Fibroblast of skin of scalp (primary cell): Measurements from ENCODE around the gene TNFRSF1A.
"Not testable (repeated sequence)": the region's sequence is repeated elsewhere in the genome, so short reads cannot be mapped to it uniquely, and the experiment has no call there.

Experiments used
- DNase-seq: peaks from one replicate; pipeline ENCODE4 v3.0.0-alpha.2; 2013

TNFRSF1A gene

GRCh38 chr12:6302621-6303020, 39.3 kb downstream of the TNFRSF1A start:
- DNase-seq = no peak

- no peak for DNase-seq
These were observed 40.2 kb downstream of the TNFRSF1A start for GRCh38 chr12:6301721-6302120.

DNA sequence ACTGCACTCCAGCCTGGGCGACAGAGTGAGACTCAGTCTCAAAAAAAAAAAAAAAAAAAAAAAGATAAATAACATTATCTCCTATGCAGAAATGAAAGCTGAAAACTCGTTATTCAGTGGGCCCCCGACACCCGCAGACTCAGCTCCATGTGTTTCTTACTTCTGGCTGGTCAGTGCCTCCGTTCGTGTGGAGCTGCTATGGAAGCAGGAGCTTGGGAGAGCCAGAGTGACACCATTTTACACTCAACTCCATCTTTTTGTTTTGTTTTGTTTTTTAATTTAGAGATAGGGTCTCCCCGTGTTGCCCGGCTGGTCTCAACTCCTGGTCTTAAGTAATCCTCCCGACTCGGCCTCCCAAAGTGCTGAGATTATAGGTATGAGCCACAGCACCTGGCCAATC, 44.7 kb downstream of the TNFRSF1A start:
- no peak for DNase-seq

DNA sequence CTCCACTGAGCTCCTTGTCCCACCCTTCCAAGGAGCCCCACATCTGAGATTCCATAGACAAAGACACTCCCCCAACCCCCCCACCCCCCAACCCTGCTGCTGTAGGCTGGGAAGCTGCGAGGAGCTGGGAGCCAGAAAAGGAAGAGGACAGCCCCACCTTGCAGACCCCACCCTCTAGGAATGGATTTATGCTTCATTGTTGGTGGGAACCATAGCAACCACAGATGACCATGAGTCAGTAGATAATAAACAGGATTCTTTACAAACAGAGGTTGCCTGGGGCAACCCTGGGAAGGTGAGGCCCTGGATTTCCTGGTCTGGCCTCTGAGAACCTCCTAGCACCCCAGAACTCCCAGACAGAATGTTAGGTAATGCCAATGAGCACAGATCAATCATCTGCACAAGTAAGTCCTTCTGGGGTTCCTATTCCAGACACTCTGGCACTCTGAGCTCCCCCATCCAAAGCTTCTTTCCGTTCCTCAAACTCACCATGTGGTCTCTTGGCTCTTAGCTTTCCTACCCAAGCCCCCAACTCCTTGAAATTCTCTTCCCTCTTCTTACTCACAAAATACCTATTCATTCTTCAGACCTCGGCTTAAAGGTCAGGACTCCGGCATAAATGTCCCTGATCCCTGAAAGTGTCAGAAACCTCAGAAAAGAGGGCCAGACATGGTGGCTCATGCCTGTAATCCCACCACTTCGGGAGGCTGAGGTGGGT, 46.6 kb downstream of the TNFRSF1A start:
- DNase-seq = peak; percentile 56

DNA sequence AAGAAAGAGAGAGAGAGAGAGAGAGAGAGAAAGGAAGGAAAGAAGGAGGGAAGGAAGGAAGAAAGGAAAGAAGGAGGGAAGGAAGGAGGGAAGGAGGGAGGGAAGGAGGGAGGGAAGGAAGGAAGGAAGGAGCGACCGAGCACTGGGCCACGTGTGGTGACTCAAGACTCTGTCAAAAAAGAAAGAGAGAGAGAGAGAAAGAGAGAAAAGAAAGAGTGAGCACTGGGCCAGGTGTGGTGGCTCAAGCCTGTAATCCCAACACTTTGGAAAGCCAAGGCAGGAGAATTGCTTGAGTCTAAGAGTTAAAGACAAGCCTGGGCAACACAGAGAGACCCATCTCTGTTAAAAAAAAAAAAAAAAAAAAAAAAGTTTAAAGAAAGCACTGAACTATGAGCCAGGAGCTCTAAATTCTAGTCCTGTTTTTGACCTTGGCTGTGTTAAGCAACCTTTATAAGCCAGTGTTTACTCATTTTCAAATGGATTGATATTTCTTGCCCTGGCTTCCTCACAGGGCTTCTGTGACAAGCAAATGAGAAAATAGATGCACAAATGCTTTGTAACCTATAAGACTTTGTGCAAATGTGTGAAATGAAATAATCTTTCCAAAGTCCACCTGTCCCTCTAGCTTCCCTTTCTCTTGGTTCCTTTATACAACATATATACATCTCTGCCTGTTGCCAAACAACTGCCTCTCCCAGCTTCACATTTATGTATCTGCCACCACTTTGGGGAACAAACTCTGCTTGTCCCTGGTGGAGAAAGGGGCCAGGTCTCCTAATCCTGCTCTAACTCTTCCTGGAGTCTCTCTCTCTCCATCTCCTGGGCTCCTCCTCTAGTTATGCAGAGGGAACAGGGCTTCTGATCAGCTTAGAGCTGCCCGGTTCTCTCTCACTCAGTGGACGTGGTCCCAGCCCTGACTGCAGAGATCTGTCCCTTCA, 47.5 kb downstream of the TNFRSF1A start:
- no peak for DNase-seq

GRCh38 chr12:6292606-6293005, 49.3 kb downstream of the TNFRSF1A start:
- DNase-seq = no peak

GRCh38 chr12:6289906-6290305, 52.0 kb downstream of the TNFRSF1A start:
- not testable (repeated sequence) for DNase-seq

DNA sequence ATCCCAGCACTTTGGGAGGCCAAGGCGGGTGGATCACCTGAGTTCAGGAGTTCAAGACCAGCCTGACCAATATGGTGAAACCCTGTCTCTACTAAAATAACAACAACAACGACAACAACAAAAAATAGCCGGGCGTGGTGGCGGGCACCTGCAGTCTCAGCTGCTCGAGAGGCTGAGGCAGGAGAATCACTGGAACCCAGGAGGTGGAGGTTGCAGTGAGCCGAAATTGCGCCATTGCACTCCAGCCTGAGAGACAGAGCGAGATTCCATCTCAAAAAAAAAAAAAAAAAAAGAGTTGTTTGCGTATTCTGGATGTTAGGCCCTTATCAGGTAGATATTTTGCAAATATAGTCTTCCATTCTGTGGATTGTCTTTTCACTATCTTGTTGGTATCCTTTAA, 52.8 kb downstream of the TNFRSF1A start:
- not testable (repeated sequence) for DNase-seq

DNA sequence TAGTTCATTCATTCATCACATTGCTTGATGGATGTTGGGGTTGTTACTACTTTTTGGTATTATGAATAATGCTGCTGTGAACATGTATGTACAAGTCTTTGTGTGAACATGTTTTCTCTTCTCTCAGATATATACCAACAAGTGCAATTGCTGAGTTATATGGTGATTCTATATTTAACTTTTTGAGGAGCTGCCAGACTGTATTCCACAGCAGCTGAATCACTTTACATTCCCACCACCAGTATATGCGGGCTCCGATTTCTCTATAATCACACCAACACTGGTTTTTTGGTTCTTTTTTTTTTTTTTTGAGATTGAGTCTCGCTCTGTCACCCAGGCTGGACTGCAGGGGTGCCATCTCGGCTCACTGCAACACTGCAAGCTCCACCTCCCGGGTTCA, 53.6 kb downstream of the TNFRSF1A start:
- peak; percentile 88 for DNase-seq

DNA sequence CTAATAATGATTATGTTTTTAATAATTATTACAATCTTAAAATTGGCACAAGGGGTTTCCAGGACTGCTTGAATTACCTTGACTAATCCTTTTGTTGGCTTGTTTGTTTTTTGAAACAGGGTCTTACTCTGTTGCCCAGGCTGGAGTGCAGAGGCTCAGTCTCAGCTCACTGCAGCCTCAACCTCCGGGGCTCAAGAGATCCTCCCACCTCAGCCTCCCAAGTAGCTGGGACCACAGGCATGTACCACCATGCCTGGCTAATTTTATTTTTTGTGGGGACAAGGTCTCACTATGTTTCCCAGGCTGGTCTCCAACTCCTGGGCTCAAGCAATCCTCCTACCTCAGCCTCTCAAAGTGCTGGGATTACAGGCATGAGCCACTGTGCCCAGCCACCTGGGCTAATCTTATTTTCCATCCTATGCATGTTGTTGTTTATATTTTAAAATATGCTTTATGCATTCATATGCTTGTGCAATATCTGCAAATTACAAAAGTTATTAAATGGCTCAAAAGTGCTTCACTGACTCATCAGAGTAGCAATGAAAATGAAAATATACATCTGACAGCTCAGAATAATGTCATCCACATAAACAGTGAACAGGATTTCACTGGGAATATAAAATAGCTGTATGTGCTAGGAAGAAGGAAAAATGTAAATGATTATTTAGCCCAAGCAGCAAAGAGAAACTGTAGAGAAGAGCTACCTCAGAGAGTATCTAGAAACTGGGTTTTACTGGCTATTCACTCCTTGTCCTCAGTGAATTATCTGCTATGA, 56.2 kb downstream of the TNFRSF1A start:
- DNase-seq = peak; percentile 68

DNA sequence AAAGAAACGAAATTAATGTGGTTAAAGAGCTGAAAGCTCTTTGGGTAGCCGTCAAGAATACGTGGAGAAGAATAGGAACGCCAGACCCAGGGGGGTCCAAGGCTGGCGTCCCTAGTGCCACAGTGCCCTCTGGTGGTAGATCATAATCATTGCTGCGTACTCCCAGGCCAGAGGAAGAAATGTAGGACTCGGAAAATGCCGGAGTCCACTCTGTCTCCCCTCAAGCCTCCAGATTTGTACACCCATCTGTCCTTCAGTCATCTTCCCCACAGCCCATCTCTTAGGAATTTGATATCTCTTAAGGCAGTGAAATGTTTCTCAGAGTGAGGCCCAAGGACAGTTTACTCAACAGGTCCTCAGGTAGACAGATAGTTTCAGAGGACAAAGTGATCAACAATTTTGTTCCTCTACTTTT, 56.8 kb downstream of the TNFRSF1A start:
- peak; percentile 74 for DNase-seq

- no peak for DNase-seq
These were observed 57.6 kb downstream of the TNFRSF1A start for GRCh38 chr12:6284273-6284672.

GRCh38 chr12:6282453-6282840, 59.4 kb downstream of the TNFRSF1A start:
- DNase-seq = no peak

DNA sequence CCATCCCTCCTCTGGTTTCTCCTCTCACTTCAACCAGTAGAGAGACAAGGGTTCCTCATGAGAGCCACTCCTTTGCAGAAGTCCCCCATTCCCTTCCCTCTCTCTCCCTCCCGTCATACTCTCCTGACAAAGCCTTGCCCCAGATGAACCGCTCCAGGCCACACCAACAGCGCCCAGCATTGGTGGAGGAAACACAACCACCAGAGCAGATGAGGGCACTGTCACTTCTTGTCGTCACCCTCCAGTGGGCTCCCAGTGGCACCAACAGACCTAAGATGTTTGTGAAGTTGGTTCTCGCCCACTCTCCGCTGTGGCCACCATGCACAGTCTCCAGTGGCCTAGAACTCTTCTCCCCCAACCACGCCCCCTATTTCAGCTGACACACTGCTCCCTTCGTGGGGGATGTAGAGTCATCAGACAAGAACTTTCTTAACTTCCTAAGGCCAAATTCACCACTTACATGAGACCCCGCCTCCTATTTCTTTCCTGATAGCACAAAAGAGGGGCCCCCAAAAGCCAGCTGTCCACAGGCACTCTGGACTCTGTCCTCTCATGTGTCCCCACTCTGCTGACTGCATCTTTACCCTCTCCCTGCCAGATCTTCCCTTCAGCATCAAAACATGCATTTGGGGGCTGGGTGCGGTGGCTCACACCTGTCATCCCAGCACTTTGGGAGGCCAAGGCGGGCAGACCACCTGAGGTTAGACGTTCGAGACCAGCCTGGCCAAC, 60.6 kb downstream of the TNFRSF1A start:
- peak; percentile 64 for DNase-seq

GRCh38 chr12:6280672-6281071, 61.2 kb downstream of the TNFRSF1A start:
- DNase-seq = no peak

DNA sequence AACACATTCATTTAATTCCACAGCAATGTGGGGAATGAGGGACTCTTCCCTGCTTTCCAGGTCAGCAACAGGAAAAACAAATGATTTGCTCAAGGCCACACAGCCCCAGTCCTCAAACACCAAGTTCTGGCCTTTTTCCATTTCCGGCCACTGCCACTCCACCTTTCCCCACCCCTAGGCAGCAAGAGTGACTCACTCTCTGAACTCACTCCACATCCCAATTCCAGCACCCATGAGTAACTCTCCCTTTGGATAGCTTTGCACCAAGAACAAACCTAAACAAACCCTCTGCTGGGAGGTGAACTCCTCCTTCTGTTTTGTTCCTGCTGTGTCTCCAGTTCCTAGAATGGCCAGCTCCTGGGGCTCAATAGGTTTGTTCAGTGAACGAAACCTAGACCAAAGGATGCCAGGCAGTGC, 61.8 kb downstream of the TNFRSF1A start:
- peak; percentile 94 for DNase-seq

GRCh38 chr12:6279631-6280030, 62.2 kb downstream of the TNFRSF1A start:
- no peak for DNase-seq

DNA sequence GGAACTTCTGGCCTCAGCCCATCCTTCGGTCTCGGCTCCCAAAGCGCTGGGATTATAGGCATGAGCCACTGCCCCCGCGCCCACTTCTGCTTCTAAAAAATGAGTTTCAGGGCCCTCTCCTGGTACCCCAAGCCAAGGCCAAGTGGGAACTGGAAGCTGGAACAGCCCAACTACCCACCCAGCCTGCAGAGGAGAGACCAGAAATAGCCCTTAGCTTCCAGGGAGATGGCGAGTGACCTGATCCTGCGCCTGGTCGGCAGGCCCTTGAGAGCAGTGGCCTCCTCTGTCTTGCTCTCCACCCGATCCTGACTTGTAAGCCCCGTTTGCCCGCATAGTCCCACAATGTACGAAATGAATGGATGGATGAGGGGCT, 62.6 kb downstream of the TNFRSF1A start:
- DNase-seq = no peak
